Glutamatergic neuron (in vitro differentiated cells): ENCODE results near the gene PPP2R2C. TPM values are rescaled to one million over a fixed set of nuclear protein-coding genes. Genes with fewer than 3 reads are reported as not detected.

ENCODE experiments used
- DNase-seq: peaks from one replicate; pipeline ENCODE4 v3.0.0; 2022
- H3K27ac Mint-ChIP-seq: one replicate; pipeline ENCODE4 v1.8.0; 2020; ENCODE audit warnings: mild to moderate bottlenecking, mixed read lengths, inconsistent platforms; ENCODE audit not compliant: unreplicated experiment
- H3K27me3 Mint-ChIP-seq: one replicate; pipeline ENCODE4 v1.8.0; 2020; ENCODE audit warnings: mild to moderate bottlenecking, moderate library complexity, mixed read lengths, inconsistent platforms; ENCODE audit not compliant: unreplicated experiment
- H3K36me3 Mint-ChIP-seq: one replicate; pipeline ENCODE4 v1.8.0; 2020; ENCODE audit warnings: mild to moderate bottlenecking, mixed read lengths, inconsistent platforms; ENCODE audit not compliant: unreplicated experiment
- H3K4me1 Mint-ChIP-seq: one replicate; pipeline ENCODE4 v1.8.0; 2020; ENCODE audit warnings: mild to moderate bottlenecking, low read depth, mixed read lengths, inconsistent platforms; ENCODE audit not compliant: unreplicated experiment
- H3K4me3 Mint-ChIP-seq: one replicate; pipeline ENCODE4 v1.8.0; 2020; ENCODE audit warnings: mild to moderate bottlenecking, mixed read lengths, inconsistent platforms; ENCODE audit not compliant: unreplicated experiment
- H3K9me3 Mint-ChIP-seq: one replicate; pipeline ENCODE4 v1.8.0; 2020; ENCODE audit warnings: mild to moderate bottlenecking, moderate library complexity, mixed read lengths, inconsistent platforms; ENCODE audit not compliant: unreplicated experiment
- CTCF ChIP-seq: fragments of 200-600 bp; sonication (generic); IDR thresholded peaks from one replicate; pipeline ENCODE4 v1.5.0; 2021; ENCODE audit not compliant: partially characterized antibody, unreplicated experiment
- total RNA-seq: library from RNA; stranded (reverse); fragmentation: NEBNext Ultra II Directional; extraction: Animal tissue kit (Norgen Biotek cat#: 25700); gene quantifications from one replicate; pipeline ENCODE4 v1.2.1, GENCODE V29; 2021; ENCODE audit not compliant: unreplicated experiment

Gene PPP2R2C
- total RNA-seq, 1 donor from 2014 or later = 9.4 TPM

DNA sequence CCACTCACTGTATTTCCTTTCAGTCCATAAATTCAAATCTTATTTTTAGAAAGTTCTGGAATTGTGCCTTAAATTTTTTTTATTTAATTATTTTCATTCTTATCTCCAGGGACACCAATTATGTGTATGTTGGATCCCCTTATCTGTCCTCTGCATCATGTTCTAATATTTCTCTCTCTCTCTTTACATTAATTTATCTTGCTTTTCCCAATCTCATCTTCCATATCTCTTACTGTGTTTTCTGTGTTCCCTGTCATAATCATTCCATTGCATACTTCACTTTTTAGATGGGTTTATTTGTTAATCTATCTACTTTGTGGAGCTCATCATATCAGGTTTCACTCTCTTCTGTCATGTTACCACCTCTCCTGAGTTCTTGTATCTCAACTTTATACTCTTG, 37.4 kb downstream of the PPP2R2C start:
- no peak for DNase-seq
- Mint-ChIP-seq H3K9me3 (no peaks in the 10 kb centered on the region), H3K27ac (no peak overlapping the region), H3K4me1 (peaks cover 1% of the 10 kb centered on the region), H3K27me3 (peaks cover 10% of the 10 kb centered on the region), H3K4me3 (no peak overlapping the region), H3K36me3 (peaks cover 21% of the 10 kb centered on the region)
- no peak for TF ChIP-seq CTCF

GRCh38 chr4:6430927-6431326, 41.5 kb downstream of the PPP2R2C start:
- Mint-ChIP-seq H3K27me3 (peaks cover 10% of the 10 kb centered on the region), H3K4me3 (no peak overlapping the region), H3K27ac (no peak overlapping the region), H3K4me1 (no peaks in the 10 kb centered on the region), H3K36me3 (peaks cover 16% of the 10 kb centered on the region), H3K9me3 (no peaks in the 10 kb centered on the region)
- no peak for DNase-seq
- TF ChIP-seq CTCF = no peak

DNA sequence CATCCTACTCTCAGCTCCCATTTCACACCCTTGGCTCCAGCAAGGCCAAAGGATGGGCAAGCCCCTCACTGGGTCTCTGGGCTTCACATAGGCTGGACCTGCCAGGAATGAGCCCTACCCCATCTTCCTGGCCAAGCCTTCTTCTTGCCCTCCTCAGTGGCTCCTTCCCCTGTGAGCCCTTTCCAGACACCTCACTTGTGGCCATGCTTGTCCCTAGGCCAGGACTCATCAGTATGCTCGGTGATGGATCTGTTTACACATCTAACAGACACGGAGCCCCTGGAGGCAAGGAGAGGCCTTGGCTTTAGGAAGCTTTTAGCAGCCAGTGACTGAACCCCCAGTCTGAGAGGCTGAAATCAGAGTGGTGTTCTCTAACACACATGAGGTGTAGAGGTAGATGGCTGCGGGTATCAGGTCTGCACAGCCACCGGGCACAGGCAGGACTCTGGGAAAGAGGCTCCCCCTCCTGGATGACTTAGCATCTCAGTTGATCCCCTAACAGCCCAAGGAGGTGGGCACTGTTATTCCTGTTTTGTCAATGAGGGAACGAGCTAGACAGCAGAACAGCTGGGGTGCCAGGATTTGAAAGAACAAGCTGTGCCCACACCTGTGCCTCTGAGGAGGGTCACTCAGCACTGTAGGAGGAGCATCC, 44.8 kb downstream of the PPP2R2C start:
- no peak for DNase-seq
- no peaks in the 10 kb centered on the region for H3K36me3 Mint-ChIP-seq
- peaks cover 2% of the 10 kb centered on the region for H3K4me1 Mint-ChIP-seq
- no peak overlapping the region for H3K4me3 Mint-ChIP-seq
- peaks cover 9% of the 10 kb centered on the region for H3K27me3 Mint-ChIP-seq
- no peak for TF ChIP-seq CTCF
- H3K9me3 Mint-ChIP-seq = peaks cover 7% of the 10 kb centered on the region
- no peak overlapping the region for H3K27ac Mint-ChIP-seq

- no peak for DNase-seq
- Mint-ChIP-seq H3K4me1 (peaks cover 2% of the 10 kb centered on the region), H3K4me3 (no peak overlapping the region), H3K36me3 (no peaks in the 10 kb centered on the region), H3K9me3 (peaks cover 7% of the 10 kb centered on the region), H3K27me3 (peaks cover 7% of the 10 kb centered on the region), H3K27ac (no peak overlapping the region)
- no peak for TF ChIP-seq CTCF
Measured at GRCh38 chr4:6426571-6427438, 45.6 kb downstream of the PPP2R2C start.

DNA sequence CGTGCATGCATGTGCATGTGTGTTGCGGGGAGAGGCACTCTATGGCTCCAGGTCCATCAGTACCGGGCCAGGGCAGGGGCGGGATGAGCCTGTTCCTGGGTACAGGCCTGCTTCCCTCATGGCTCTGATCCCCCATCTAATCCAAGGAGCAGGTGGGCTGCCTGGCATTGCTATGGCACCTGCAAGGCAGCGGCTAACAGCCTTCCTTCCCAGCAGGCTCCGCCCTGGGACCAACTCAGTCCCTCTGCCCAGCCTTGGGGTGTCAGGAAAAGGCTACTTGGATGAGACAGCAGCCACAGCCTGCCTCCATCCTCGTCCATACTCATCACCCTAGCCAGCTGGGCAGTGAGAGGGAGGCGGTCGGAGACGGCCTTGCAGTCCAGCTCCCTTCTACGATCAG, 46.5 kb downstream of the PPP2R2C start:
- Mint-ChIP-seq H3K4me1 (peaks cover 2% of the 10 kb centered on the region), H3K27me3 (peaks cover 7% of the 10 kb centered on the region), H3K27ac (no peak overlapping the region), H3K9me3 (peaks cover 7% of the 10 kb centered on the region), H3K36me3 (no peaks in the 10 kb centered on the region), H3K4me3 (no peak overlapping the region)
- DNase-seq = no peak
- no peak for TF ChIP-seq CTCF
